GM19438 (cell line): ENCODE measurements around the gene PLEKHM2.

Source experiments
- ATAC-seq: cut with Tn5 transposase; IDR thresholded peaks from one replicate; pipeline ENCODE4 v1.9.1; 2021; ENCODE audit warnings: low read depth; ENCODE audit not compliant: unreplicated experiment

Gene PLEKHM2

GRCh38 chr1:15737324-15738319 is 53.5 kb downstream of the PLEKHM2 start:
- no peak for ATAC-seq

GRCh38 chr1:15738416-15739113 is 54.4 kb downstream of the PLEKHM2 start:
- no peak for ATAC-seq

GRCh38 chr1:15739259-15739658 is 55.1 kb downstream of the PLEKHM2 start:
- no peak for ATAC-seq

- ATAC-seq: no peak
Observed at GRCh38 chr1:15739745-15740144, 55.6 kb downstream of the PLEKHM2 start.

- ATAC-seq: no peak
Observed at GRCh38 chr1:15740924-15741850, 57.1 kb downstream of the PLEKHM2 start.

GRCh38 chr1:15742339-15742801 is 58.2 kb downstream of the PLEKHM2 start, which contains the start of gene TMEM82:
Gene TMEM82 (plus strand): TSS chr1:15742499. CDS start chr1:15742560, 61 bp downstream.
- ATAC-seq: no peak

GRCh38 chr1:15744122-15744679 is 60.1 kb downstream of the PLEKHM2 start:
- ATAC-seq: no peak

GRCh38 chr1:15747378-15747777 is 63.3 kb downstream of the PLEKHM2 start:
- ATAC-seq: no peak

- ATAC-seq: no peak
Observed at GRCh38 chr1:15748264-15748663, 64.1 kb downstream of the PLEKHM2 start.

- ATAC-seq: no peak
Observed at GRCh38 chr1:15748690-15749398, 64.7 kb downstream of the PLEKHM2 start.

- no peak for ATAC-seq
Observed at GRCh38 chr1:15749399-15750291, 65.5 kb downstream of the PLEKHM2 start.

- no peak for ATAC-seq
Observed at GRCh38 chr1:15750924-15751323, 66.8 kb downstream of the PLEKHM2 start.

- no peak for ATAC-seq
Observed at GRCh38 chr1:15751717-15752116, 67.6 kb downstream of the PLEKHM2 start.

GRCh38 chr1:15753776-15754175 is 69.7 kb downstream of the PLEKHM2 start:
- ATAC-seq: no peak

- no peak for ATAC-seq
Observed at GRCh38 chr1:15755021-15755645, 71.0 kb downstream of the PLEKHM2 start.

- no peak for ATAC-seq
Observed at GRCh38 chr1:15755646-15756040, 71.5 kb downstream of the PLEKHM2 start.

GRCh38 chr1:15756143-15757015 is 72.3 kb downstream of the PLEKHM2 start:
- no peak for ATAC-seq
